AG20443 (cell line): ENCODE results near the gene TSPAN4.
A peak's percentile ranks its signal among the peaks of the same experiment; 100 is the strongest.

Experiments used
- DNase-seq: peaks from one replicate; pipeline ENCODE4 v3.0.0; 2012; ENCODE audit warnings: low spot score, mixed read lengths

Gene TSPAN4

DNA sequence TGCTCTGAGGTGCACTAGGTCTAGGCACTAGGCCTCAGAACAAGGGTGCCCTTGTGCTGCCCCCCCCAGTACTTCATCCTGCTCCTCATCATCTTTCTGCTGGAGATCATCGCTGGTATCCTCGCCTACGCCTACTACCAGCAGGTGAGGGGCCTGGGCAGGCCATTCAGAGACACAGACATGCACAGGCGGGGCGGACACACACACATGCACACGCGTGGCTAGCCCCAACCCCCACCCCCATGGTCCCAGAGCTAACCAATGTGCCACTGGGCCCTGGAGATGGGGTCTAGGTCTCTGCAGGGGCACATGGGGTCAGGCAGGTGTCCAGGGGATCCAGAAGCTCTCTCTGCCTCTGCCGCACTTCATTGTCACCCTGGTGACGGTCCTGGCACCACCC, 6.0 kb upstream of the TSPAN4 start:
- no peak for DNase-seq

DNA sequence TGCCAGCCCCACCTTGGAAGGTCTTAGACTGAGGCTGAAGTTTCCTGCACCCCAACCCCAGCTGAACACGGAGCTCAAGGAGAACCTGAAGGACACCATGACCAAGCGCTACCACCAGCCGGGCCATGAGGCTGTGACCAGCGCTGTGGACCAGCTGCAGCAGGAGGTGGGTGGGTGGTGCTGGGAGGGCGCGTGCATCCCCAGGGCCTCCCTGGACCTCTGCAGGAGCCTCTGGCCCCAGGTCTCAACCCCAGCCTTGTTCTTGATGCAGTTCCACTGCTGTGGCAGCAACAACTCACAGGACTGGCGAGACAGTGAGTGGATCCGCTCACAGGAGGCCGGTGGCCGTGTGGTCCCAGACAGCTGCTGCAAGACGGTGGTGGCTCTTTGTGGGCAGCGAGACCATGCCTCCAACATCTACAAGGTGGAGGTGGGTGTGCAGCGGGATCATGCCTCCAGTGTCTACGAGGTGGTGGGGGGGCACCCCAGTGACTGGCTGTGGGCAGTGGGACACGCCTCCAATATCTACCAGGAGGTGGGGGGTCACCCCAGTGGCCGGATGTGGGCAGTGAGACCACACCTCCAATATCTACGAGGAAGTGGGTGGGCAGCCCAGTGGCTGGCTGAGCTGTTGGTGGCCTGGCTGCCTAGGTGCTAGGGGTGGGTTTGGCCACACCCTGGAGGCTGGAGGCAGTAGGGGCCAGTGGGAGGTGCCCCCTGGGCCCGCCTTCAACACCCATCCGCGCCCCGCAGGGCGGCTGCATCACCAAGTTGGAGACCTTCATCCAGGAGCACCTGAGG, 5.3 kb upstream of the TSPAN4 start:
- DNase-seq = no peak

DNA sequence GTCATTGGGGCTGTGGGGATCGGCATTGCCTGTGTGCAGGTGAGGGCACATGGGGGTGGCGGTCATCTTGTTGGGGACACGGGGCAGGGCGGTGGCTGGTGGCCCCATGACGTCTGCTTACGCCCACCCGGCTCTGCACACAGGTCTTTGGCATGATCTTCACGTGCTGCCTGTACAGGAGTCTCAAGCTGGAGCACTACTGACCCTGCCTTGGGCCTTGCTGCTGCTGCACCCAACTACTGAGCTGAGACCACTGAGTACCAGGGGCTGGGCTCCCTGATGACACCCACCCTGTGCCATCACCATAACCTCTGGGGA, 4.7 kb upstream of the TSPAN4 start:
- no peak for DNase-seq

DNA sequence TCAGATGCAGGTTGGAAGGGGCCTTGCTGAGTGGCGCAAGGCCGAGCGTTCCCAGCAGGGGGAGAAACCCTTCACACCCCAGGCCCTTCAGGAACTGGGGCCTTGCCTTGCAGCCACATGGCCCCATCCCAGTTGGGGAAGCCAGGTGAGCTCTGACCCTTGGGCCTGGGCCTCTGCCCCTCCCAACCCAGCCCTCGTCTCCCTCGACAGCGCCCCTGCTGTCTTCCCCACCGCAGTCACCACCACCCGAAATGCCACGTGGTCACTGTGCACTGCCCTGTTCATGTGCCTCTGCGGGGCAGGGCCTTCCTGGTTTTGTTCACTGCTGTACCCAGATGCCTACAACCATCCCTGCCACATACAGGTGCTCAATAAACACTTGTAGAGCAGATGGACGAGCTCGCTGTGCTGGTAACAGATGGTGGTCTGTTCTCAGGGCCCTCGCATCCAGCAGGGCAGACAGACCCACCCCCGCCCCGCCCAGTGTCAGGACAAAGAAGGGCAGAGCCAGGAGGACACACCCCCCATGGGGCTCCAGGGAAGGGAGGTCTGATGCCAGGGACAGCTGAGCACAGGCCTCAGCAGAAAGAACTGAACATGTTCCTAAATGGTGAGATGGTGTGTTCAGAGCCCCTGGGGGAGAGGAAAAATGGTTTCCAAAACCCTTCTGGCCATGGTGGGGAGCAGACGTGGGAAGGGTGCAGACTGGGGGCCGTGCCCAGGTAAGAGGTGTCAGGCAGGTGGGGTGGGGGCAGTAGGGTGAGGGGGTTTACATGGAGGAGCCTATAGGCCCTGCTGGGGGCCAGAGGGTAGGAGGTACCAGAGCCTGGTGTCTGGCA, 4.0 kb upstream of the TSPAN4 start:
- DNase-seq = peak; percentile 49

DNA sequence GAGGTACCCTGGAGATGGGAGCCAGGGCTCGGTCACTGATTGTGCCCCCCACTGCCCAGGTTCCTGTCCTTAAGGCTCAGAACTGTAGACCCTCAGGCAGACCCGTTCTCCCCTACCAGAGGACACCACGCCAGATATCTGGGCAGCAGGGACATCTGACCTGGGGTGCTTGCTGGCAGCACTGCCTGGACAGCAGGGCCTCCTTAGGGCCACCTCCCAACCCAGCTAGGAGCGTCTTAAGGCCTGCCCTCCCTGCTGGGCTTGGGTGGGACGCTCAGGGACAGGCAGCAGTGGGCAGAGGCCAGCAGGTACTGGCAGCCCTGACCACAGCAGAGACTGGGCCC, 3.4 kb upstream of the TSPAN4 start:
- DNase-seq = no peak

DNA sequence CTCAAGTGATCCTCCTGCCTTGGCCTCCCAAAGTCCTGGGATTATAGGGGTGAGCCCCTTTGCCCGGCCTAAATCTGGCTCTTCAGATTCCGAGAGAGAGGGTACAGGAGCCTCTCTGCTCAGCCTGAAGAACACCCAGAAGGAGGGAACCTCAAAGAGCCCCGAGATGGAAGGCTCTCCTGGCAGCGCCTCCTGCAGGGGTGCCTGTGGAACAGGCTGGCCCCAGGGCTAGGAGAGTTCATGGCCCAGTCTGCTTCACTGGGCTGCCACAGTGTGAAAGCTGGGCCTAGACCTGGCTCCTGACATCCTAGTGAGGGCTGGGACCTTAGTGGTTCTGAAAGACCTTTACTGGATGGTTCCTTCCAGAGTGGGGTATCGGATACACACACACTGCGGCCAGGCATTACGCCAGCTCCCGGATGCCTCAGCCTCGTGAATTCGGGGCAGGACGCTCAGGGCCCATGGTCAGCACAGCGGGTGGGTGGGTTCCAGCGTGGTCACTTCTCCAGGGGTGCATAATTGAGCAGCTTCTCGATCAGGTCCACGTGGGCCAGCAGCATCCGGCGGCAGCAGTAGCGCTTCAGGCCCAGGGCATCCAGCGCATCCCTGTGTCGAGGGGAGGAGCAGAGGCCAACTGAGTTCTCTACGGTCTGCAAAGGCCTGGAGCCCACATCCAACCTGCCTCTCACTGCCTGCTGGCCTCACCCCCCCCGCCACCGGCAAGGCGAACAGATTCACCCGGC, 2.6 kb upstream of the TSPAN4 start:
- DNase-seq = no peak

DNA sequence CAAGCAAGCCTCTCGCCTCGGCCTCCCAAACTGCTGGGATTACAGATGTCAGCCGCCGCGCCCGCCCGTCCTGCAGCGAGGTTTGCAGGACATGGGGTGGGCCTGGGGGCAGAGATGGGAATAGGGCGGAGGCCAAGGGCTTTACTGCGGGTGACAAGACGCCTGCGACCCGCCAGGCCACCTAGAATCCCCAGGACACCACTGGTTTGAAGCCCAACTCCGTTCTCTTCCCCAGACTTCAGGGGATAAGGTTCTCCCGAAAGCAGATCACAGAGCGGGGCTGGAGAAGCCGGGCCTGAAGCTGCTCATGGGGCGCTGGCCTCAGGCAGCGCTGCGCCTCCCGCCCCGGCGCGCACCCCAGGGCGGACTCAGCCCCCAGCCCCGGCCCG, 677 bp upstream of the TSPAN4 start:
- no peak for DNase-seq

DNA sequence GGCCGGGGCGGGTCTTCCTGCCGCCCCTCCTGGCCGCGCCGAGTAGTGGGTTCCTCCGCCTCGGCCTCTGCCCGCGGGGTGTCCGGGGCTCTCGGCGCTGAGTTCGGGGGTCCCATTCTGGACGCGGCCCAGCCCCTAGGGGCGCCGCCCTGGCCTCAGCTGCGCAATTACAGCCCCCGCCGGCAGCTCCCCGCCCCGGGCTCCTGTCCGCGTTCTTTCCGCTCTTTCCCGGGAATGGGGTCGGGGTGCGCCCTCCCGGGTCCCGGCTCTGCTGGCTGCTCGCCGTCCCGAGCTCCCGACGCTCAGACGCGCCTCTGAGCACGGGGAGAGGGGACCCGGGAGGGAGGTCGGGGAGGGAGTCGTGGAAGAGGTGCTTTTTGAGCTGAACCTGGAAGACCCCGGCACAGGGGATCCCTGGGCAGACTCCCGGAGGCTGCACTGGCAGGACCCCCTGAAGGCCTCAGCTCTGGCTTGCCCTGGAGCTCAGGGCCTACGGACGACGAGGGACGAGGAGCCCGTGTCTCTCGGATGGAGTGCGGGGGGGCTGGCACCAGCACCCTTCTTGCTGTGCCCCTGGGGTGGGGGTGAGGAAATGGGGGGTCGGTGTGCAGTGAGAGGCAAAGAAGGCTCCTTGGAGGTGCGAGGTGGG, 558 bp downstream of the TSPAN4 start:
- no peak for DNase-seq

DNA sequence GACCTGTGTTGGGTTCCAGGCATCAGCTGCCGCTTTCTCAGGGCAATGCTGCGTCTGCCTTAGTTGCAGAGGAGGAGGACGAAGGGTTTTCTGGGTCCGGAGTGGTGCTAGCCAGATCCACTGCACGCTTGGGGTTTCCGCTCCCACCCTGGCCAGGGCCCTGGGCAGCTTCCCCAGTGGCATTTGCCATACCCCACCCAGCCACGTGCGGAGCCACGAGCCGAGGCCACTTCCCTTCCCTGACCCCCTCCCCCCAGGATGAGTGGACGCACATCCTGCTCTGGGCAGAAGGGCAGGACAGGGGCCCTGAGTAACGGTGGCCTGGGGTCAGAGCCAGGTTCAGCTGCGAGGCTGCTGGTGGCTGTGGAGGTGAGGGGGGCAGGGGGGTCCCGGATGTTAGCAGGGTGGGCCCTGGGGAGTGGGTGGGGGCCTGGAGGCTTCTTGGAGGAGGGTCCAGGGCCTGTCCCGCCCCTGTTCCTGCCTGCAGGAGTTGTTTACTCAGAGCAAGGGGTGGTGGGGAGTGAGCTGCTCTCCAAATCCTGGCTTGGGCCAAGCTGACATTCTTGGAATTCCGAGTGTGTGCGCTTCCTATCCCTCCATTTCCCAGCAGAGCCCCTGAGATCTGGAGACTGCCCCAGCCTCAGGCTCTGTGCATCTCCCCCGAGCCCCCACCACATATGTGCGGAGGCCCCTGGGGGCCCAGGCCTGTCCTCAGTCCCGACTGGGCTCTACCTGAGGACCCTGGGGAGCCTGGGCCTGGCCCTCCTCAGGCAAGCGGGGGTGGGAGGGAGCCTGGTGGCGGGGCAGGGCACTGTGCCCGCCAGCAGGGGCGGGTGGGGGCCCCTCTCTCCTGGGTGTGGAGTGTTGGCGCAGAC, 1.4 kb downstream of the TSPAN4 start:
- peak; percentile 90 for DNase-seq

DNA sequence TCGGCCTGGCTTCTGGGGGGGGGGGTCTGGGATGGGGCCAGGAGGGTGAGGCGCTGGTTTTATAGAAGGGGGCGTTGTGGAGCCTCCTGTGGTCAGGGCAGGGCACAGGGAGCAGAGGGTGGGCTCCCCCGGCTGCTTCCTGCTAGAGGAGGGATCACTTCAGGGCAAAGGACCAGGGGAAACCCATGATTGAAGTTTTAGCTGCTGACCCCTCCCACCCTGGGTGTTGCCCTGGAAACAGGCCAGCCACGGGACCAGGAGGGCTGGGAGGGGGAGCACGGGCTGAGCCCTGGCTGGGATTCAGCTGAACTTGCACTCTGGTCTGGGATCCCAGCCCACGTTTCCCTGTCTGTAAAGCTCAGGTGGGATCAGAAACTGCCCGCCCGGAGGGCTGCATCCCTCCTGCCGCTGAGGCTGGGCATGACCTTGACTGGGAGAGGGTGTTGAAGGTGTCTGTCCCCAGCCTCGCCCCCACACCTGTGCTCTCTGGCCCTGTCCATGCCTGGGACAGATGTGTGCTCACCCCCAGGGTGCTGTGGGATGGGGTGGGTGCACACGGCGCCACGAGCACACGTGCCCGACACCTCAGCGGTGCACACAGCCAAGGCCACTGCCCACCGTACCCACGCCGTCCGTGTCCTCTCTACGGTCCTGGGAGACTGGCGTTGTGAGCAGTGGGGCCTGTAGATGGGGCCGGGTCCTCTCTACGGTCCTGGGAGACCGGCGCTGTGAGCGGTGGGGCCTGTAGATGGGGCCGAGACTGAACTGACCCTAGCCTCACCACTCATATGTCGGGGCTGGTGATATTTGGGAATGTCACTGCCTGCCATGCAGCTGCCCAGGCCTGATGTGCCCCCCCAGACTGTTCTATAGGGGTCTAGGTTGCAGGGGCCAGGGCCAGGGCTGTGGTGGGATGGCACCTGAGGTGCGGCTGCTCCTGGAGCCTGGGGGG, 2.3 kb downstream of the TSPAN4 start:
- DNase-seq = peak; percentile 92

DNA sequence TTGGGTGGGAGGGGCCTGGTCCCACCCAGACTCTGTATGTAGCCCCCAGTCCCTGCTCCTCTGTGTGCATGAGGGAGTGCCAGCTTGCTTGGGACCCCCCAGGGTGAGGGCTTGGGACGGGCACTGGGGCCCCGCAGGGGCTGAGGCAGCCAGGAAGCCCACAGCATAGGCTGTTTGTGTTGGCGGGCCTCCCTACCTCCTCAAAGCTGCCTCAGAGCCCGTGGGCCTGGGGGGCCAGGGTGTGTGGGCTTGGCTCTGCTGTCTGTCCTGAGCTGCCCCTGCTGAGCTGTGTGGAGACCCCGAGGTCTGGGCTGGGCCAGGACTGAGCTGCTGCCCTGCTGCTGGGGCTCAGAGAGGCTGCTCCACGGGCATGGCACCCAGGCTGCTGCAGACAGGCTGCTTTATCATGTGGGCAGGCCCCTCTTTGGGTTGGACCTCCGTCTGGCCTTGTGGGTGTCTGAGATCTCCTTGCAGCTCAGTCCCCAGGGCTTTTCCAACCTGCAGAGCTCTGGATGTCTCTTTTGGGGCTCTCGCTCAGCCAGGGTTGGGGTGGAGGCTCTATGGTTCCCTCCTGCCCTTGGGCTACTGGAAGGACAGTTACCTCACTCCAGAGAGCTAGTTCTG, 3.3 kb downstream of the TSPAN4 start:
- no peak for DNase-seq

DNA sequence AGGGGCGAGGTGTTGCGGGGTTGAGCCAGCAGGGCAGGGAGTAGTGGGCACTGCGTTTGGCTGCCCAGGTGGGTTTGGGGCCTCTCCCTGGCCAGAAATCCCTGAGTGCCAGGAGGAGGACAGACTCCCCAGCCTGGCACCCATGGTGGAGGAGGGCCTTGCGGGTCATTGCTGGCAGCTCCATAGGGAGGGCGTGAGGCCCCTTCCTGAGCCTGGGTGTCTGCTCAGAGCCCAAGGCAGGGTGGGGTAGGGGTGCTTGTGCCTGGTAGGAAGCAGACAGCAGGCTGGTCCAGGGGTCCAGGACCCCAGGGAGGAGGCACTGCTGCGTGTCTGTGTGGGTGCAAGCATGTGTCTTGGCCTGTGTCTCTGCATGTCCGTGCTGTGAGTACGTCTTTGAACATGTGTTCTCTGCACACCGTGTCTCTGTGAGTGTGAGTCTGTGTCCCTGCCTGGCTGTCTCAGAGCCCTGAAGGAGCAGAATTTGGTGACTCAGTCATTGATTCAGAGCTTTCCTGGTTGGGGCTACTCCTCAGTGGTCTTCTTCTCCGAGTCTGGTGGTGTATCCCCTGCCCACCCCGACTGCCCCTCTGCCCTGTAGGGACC, 3.9 kb downstream of the TSPAN4 start:
- DNase-seq = no peak

DNA sequence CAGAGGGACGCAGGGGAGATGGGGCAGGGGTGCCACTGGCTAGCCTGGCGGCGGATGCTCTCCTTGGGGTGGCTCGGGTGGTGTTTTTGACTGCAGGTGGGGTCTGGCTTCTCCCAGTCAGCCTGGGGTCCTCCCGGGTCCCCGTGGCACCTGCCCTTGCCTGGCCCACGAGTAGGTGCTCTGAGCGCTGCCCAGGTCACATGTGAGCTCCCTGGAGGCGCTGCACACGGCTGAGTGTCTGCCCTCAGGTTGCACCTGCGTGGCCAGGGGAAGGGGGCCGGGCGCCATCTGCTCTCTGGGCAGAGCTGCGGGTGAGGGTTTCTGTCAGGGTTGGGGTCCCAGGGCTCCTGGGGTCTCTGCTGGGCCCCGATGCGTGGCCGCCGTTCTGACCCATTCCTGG, 5.2 kb downstream of the TSPAN4 start:
- no peak for DNase-seq

DNA sequence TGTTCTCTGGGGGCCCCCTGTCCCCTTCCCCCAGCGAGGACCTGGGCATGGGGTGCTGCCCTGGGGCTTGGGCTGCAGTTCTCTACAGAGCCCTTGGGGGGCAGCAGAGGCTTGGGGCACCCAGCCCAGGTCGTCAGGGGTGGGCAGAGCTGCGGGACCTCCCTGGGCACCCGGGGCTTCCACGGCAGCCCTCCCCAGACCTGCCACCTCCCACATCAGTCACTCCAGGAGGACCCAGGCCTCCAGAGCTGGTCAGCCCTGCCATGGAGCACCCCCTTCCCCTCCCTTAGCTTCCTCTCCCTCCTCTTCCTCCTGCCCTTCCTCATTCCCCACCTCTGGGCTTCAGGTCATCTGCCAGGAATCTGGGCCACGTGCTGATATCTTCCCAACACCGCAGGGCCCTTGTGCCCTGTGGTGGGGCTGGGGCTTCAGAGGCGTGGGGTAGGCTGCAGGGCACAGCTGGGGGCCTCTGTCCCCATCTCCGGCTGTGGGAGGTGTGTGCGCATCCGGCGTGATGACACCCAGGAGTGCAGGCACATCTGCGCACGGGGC, 5.8 kb downstream of the TSPAN4 start:
- DNase-seq = peak; percentile 78

DNA sequence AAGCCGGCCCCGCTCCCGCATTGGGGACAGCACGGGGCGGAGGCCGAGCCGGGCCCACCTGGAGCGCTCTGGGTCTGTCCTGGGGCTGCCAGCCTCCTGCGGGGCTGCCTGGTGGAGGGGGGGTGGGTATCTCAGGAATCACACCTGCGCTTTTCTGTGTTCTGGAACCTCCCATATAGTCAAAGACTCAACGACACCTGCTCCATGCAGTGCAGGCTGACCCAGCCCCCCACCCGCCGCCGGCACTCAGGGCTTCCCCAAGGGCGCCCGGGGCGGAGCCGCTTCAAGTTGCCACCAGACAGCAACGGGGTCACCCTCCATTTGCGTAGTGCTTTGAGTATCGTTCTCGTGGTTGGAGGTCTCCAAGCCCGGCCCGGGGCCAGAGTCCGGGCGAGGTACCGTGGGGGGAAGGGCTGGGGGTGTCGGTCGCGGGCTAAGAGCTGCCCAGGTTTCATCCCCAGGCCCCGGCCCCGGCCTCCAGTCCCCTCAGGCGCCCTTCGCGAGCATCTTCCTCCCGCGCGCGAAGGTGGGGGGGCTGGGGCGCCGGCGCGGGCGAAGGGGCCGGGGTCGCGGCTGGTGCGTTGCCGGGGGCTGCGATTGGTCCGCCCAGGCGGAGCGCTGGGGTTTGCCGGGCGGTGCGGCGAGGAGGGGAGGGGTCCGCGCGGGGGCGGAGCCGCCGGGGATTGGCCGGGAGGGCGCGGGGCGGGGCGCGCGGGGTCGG, 6.6 kb downstream of the TSPAN4 start:
- DNase-seq = no peak

DNA sequence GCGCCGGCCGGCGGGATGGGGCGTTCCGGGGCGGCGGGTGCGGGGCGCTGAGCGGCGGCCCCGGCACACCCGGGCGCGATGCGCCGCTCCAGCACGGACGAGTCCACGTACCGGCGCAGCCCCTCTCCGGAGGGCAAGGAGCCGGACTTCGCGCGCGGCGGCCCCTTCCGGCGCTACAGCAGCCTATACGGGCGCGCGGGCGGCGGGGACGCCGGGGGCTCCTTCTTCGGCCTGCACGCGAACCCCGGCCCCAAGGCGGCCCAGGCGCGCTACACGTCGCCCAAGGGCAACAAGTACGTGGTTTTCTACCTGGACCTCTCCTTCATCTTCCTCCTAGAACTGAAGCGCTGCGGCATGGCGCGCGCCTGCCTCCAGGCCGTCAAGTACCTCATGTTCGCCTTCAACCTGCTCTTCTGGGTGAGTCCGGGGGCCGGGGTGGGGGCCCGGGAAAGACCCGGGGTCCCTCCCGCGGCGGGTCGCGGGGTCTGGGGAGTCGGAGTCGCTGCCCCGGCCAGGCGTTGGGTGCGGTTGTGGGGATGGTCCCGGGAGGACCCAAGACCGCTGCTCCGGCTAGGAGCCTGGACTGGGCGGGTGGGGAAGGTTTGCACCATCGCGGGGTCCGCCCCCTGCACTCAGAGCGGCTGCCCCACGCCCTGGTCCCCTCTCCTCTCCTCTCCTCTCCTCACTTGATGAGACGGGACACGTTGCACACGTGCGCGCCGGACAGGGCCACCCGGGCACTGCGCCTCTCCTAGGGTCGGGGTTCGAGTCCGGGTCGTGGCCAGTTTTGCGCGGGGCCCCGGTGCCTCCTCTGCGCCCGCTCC, 7.5 kb downstream of the TSPAN4 start:
- DNase-seq = no peak
